Smooth muscle cell (in vitro differentiated cells): ENCODE results near the gene PDE4D. TPM values are rescaled to one million over a fixed set of nuclear protein-coding genes. Genes with fewer than 3 reads are reported as not detected.

Experiments used
- DNase-seq: peaks from one replicate; lab custom pipeline; 2025; ENCODE audit not compliant: unreplicated experiment; lab: John Stamatoyannopoulos, UW
- H2AFZ ChIP-seq: fragments of 200-600 bp; sonication (generic); 2 replicates; pipeline ENCODE4 v1.6.0; 2016; ENCODE audit warnings: antibody characterized with exemption, low read depth, mild to moderate bottlenecking
- H3F3A ChIP-seq: fragments of 200-600 bp; sonication (generic); 2 replicates; pipeline ENCODE4 v1.6.0; 2017; ENCODE audit warnings: antibody characterized with exemption, low read depth
- H3K27ac ChIP-seq: fragments of 200-600 bp; sonication (generic); 2 replicates; pipeline ENCODE4 v1.5.1; 2016; ENCODE audit warnings: low read depth, mild to moderate bottlenecking
- H3K27me3 ChIP-seq: fragments of 200-600 bp; sonication (generic); 2 replicates; pipeline ENCODE4 v1.6.1; 2016; ENCODE audit warnings: low read depth, mild to moderate bottlenecking
- H3K36me3 ChIP-seq: fragments of 200-600 bp; sonication (generic); 2 replicates; pipeline ENCODE4 v1.5.1; 2016; ENCODE audit warnings: low read depth
- H3K4me1 ChIP-seq: fragments of 200-600 bp; sonication (generic); 2 replicates; pipeline ENCODE4 v1.5.1; 2016; ENCODE audit warnings: low read depth
- H3K4me2 ChIP-seq: fragments of 200-600 bp; sonication (generic); 2 replicates; pipeline ENCODE4 v1.6.0; 2016; ENCODE audit warnings: mild to moderate bottlenecking
- H3K4me3 ChIP-seq: fragments of 200-600 bp; sonication (generic); 2 replicates; pipeline ENCODE4 v1.5.1; 2016; ENCODE audit warnings: mild to moderate bottlenecking
- H3K79me2 ChIP-seq: fragments of 200-600 bp; sonication (generic); 2 replicates; pipeline ENCODE4 v1.6.0; 2016; ENCODE audit warnings: low read depth, mild to moderate bottlenecking
- H3K9ac ChIP-seq: fragments of 200-600 bp; sonication (generic); 2 replicates; pipeline ENCODE4 v1.6.0; 2016; ENCODE audit warnings: low read depth
- H3K9me3 ChIP-seq: fragments of 200-600 bp; sonication (generic); replicated peaks from 2 replicates; pipeline ENCODE4 v1.5.1; 2016; ENCODE audit warnings: low read depth
- H4K20me1 ChIP-seq: fragments of 200-600 bp; sonication (generic); 2 replicates; pipeline ENCODE4 v1.6.0; 2016; ENCODE audit warnings: low read depth
- CTCF ChIP-seq: fragments of 200-600 bp; sonication (generic); IDR thresholded peaks from 2 replicates; pipeline ENCODE4 v1.5.1; 2017; ENCODE audit warnings: borderline replicate concordance, mild to moderate bottlenecking, antibody characterized with exemption; ENCODE audit not compliant: insufficient read depth, poor library complexity, severe bottlenecking
- WGBS: methylation state at CpG from one replicate; pipeline ENCODE4 v1.1.7; 2016; ENCODE audit warnings: low lambda C conversion rate; 5-methylcytosine and 5-hydroxymethylcytosine counted together
- polyA plus RNA-seq: library from polyadenylated mRNA; unstranded; fragments of >200 nt; fragmentation: Nextera tagmentation; extraction: Ambion mirVana; gene quantifications from 2 replicates; pipeline ENCODE4 v1.2.1, GENCODE V29; 2016
- total RNA-seq: library from RNA; depleted of rRNA; stranded (reverse); fragments of >200 nt; gene quantifications from 2 replicates; pipeline ENCODE4 v1.2.3, GENCODE V29; 2014

PDE4D gene
- total and polyA plus RNA-seq, 2 experiments from 2014 or later, result 16.4 to 61.0 TPM

GRCh38 chr5:59873113-59873512 is 20.4 kb downstream of the PDE4D start:
- no peaks in the 10 kb centered on the region for H3K9me3 ChIP-seq
- WGBS, result 15% methylated on average over 2 of the region's 2 CpGs
- TF ChIP-seq CTCF, result no peak
- H3K27ac ChIP-seq, result peak overlapping the region; percentile 4
- H3K4me1 ChIP-seq, result no peaks in the 10 kb centered on the region
- no peaks in the 10 kb centered on the region for H3K36me3 ChIP-seq
- no peak overlapping the region for H3K4me3 ChIP-seq
- H3K9ac ChIP-seq, result no peak overlapping the region
- no peaks in the 10 kb centered on the region for H3F3A ChIP-seq
- no peaks in the 10 kb centered on the region for H4K20me1 ChIP-seq
- DNase-seq, result no peak
- H3K4me2 ChIP-seq, result peak overlapping the region; percentile 15
- H3K27me3 ChIP-seq, result no peaks in the 10 kb centered on the region
- no peak overlapping the region for H2AFZ ChIP-seq
- no peaks in the 10 kb centered on the region for H3K79me2 ChIP-seq

DNA sequence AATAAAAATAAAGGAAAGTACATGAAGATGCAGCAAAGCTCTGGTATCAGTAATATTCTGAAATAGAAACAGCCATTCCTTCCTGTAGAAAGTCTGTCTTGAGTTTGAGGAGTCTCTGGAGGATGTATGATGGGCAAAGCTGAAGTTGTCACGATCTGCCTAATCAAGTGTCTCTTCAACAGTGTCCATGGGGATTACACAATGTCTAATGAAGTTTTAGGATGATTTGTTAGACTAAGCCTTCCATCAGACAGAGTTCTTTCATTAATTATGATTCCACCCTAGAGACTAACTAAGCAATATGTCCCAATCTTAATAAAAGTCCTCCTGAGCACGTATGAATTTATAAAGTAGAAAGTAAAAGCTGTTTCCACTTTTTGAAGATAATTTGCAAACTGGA is 26.9 kb downstream of the PDE4D start:
- Histone ChIP-seq H4K20me1 (no peaks in the 10 kb centered on the region), H3K4me2 (no peak overlapping the region), H3K4me3 (no peak overlapping the region), H3K79me2 (no peaks in the 10 kb centered on the region), H3K27me3 (no peaks in the 10 kb centered on the region), H3F3A (no peaks in the 10 kb centered on the region), H2AFZ (no peak overlapping the region), H3K4me1 (no peaks in the 10 kb centered on the region), H3K9ac (no peak overlapping the region), H3K9me3 (no peaks in the 10 kb centered on the region), H3K36me3 (no peaks in the 10 kb centered on the region), H3K27ac (no peak overlapping the region)
- no peak for DNase-seq
- no peak for TF ChIP-seq CTCF
- 95% methylated on average over 2 of the region's 2 CpGs for WGBS

DNA sequence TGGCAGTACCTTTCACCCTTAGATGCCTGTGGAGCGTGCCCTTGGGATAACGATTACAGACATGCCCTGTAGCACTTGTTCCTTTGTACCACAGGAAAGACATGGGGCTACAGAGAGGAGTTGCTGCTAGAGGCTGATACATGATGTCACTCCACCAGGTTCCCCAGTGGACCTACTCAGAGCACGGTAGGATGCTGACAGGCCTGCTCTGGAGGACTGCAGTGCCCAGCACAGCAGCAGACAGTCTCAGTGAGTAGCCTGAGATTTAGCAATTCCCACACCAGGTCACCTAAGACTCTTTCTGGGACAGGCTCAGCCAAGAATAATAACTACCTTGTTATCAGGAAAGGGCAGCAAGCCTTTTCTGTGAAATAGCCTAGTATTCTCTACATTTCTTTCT is 28.8 kb downstream of the PDE4D start:
- Histone ChIP-seq H3K4me1 (no peaks in the 10 kb centered on the region), H3K9ac (no peak overlapping the region), H3K79me2 (no peaks in the 10 kb centered on the region), H2AFZ (no peak overlapping the region), H3K4me3 (no peak overlapping the region), H4K20me1 (no peaks in the 10 kb centered on the region), H3K4me2 (no peak overlapping the region), H3K27me3 (no peaks in the 10 kb centered on the region), H3K27ac (no peak overlapping the region), H3F3A (no peaks in the 10 kb centered on the region), H3K36me3 (no peaks in the 10 kb centered on the region), H3K9me3 (no peaks in the 10 kb centered on the region)
- no peak for DNase-seq
- 83% methylated on average over 3 of the region's 3 CpGs for WGBS
- no peak for TF ChIP-seq CTCF

DNA sequence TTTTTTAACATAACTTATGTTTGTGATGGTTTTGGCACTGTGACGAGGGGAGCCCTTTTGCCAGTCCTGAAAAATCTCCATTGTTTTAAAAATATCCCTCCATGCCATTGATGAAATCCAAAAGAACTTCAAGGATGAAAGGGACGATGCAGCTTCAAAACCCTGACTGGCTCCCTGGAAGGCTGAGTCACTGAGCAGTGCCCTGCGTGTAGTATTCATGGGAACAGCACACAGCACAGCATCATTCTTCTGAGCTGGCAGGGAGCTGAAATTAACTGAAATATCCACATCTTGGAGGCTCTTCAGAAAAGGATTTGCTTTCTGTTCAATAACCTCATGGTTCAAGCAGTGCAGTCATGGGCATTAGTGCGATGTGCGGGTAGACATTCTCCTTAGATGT is 29.7 kb downstream of the PDE4D start:
- Histone ChIP-seq H3K4me2 (no peak overlapping the region), H3K9me3 (no peaks in the 10 kb centered on the region), H3K79me2 (no peaks in the 10 kb centered on the region), H3K9ac (no peak overlapping the region), H3K27ac (no peak overlapping the region), H2AFZ (no peak overlapping the region), H3K4me3 (no peak overlapping the region), H3K36me3 (no peaks in the 10 kb centered on the region), H4K20me1 (no peaks in the 10 kb centered on the region), H3K27me3 (no peaks in the 10 kb centered on the region), H3F3A (no peaks in the 10 kb centered on the region), H3K4me1 (no peaks in the 10 kb centered on the region)
- no peak for TF ChIP-seq CTCF
- DNase-seq, result no peak
- WGBS, result 81% methylated on average over 5 of the region's 5 CpGs
